Activated CD8-positive, alpha-beta memory T cell treated with anti-CD3 and anti-CD28 coated beads, Interleukin-2, amount 50 U/mL, for 1 hour (primary cell): ENCODE measurements around the gene FRMPD4.

ENCODE experiments used
- DNase-seq: peaks from one replicate; pipeline ENCODE4 v3.0.0-alpha.2; 2020; ENCODE audit errors: extremely low read depth

Gene FRMPD4

GRCh38 chrX:12366440-12366839, 228.2 kb downstream of the FRMPD4 start:
- no peak for DNase-seq

GRCh38 chrX:12367254-12367653, 229.0 kb downstream of the FRMPD4 start:
- no peak for DNase-seq

- no peak for DNase-seq
These were observed 232.3 kb downstream of the FRMPD4 start for GRCh38 chrX:12370497-12370986.

GRCh38 chrX:12372111-12372510, 233.8 kb downstream of the FRMPD4 start:
- DNase-seq = no peak

GRCh38 chrX:12374286-12374685, 236.0 kb downstream of the FRMPD4 start:
- DNase-seq = no peak

GRCh38 chrX:12378253-12378652, 240.0 kb downstream of the FRMPD4 start:
- no peak for DNase-seq

GRCh38 chrX:12378706-12379105, 240.4 kb downstream of the FRMPD4 start:
- no peak for DNase-seq

GRCh38 chrX:12379671-12380070, 241.4 kb downstream of the FRMPD4 start:
- no peak for DNase-seq

- no peak for DNase-seq
These were observed 244.9 kb downstream of the FRMPD4 start for GRCh38 chrX:12383196-12383595.

GRCh38 chrX:12390301-12390700, 252.0 kb downstream of the FRMPD4 start:
- DNase-seq = no peak

GRCh38 chrX:12396584-12396983, 258.3 kb downstream of the FRMPD4 start:
- no peak for DNase-seq

GRCh38 chrX:12400218-12400617, 261.9 kb downstream of the FRMPD4 start:
- no peak for DNase-seq

- DNase-seq = no peak
These were observed 263.0 kb downstream of the FRMPD4 start for GRCh38 chrX:12401252-12401651.

- DNase-seq = no peak
These were observed 265.3 kb downstream of the FRMPD4 start for GRCh38 chrX:12403474-12404082.

GRCh38 chrX:12405306-12405705, 267.0 kb downstream of the FRMPD4 start:
- DNase-seq = no peak

GRCh38 chrX:12410523-12410922, 272.2 kb downstream of the FRMPD4 start:
- DNase-seq = no peak

- DNase-seq = no peak
These were observed 273.6 kb downstream of the FRMPD4 start for GRCh38 chrX:12411831-12412230.

- no peak for DNase-seq
These were observed 274.3 kb downstream of the FRMPD4 start for GRCh38 chrX:12412561-12412960.

GRCh38 chrX:12419591-12419990, 281.3 kb downstream of the FRMPD4 start:
- no peak for DNase-seq

- DNase-seq = no peak
These were observed 283.6 kb downstream of the FRMPD4 start for GRCh38 chrX:12421918-12422317.

GRCh38 chrX:12423346-12423745, 285.1 kb downstream of the FRMPD4 start:
- no peak for DNase-seq

GRCh38 chrX:12425496-12425895, 287.2 kb downstream of the FRMPD4 start:
- DNase-seq = no peak

GRCh38 chrX:12426420-12426819, 288.1 kb downstream of the FRMPD4 start:
- no peak for DNase-seq

GRCh38 chrX:12434493-12434892, 296.2 kb downstream of the FRMPD4 start:
- no peak for DNase-seq
